WTC11 (cell line): Measurements from ENCODE around the gene TBC1D22B. TPM values are rescaled to one million over a fixed set of nuclear protein-coding genes. Genes with fewer than 3 reads are reported as not detected.
A peak's percentile ranks its signal among the peaks of the same experiment; 100 is the strongest.

Source experiments
- ATF1 ChIP-seq: sonication (generic); formaldehyde crosslinking; IDR thresholded peaks from 2 replicates; pipeline ENCODE4 v1.8.1; 2023; ENCODE audit warnings: mild to moderate bottlenecking, moderate library complexity, missing genetic modification reagents
- CBFB ChIP-seq: sonication (generic); formaldehyde crosslinking; IDR thresholded peaks from 2 replicates; pipeline ENCODE4 v1.8.1; 2022; ENCODE audit warnings: mild to moderate bottlenecking, low read depth, missing genetic modification reagents
- CREB1 ChIP-seq: sonication (generic); formaldehyde crosslinking; IDR thresholded peaks from 2 replicates; pipeline ENCODE4 v1.8.0; 2023; ENCODE audit warnings: mild to moderate bottlenecking, missing genetic modification reagents
- FOXP1 ChIP-seq: sonication (generic); formaldehyde crosslinking; IDR thresholded peaks from 2 replicates; pipeline ENCODE4 v1.8.0; 2022; ENCODE audit warnings: missing genetic modification reagents, mild to moderate bottlenecking, moderate library complexity, borderline replicate concordance
- GABPB1 ChIP-seq: sonication (generic); formaldehyde crosslinking; IDR thresholded peaks from 2 replicates; pipeline ENCODE4 v1.8.1; 2023; ENCODE audit warnings: mild to moderate bottlenecking, missing genetic modification reagents
- GRHL2 ChIP-seq: fragments of 250-450 bp; sonication (Bioruptor Pico); IDR thresholded peaks from 2 replicates; pipeline ENCODE4 v1.8.0; 2022; ENCODE audit warnings: mild to moderate bottlenecking, moderate library complexity; ENCODE audit not compliant: insufficient replicate concordance, severe bottlenecking
- GTF2I ChIP-seq: fragments of 250-450 bp; sonication (Bioruptor Pico); conservative IDR thresholded peaks from 2 replicates; pipeline ENCODE4 v1.4.0; 2021; ENCODE audit warnings: mild to moderate bottlenecking
- HMGA2 ChIP-seq: fragments of 250-450 bp; sonication (Bioruptor Pico); IDR thresholded peaks from 2 replicates; pipeline ENCODE4 v1.4.0; 2021; ENCODE audit warnings: mild to moderate bottlenecking, moderate library complexity
- NR1H2 ChIP-seq: sonication (generic); formaldehyde crosslinking; IDR thresholded peaks from 2 replicates; pipeline ENCODE4 v1.9.0; 2021; ENCODE audit warnings: mild to moderate bottlenecking, moderate library complexity, missing genetic modification reagents
- NR3C1 ChIP-seq: sonication (generic); formaldehyde crosslinking; conservative IDR thresholded peaks from 2 replicates; pipeline ENCODE4 v1.8.1; 2023; ENCODE audit warnings: low read depth, mild to moderate bottlenecking, missing genetic modification reagents
- PRRX2 ChIP-seq: fragments of 250-450 bp; sonication (Bioruptor Pico); IDR thresholded peaks from 2 replicates; pipeline ENCODE4 v1.8.0; 2021; ENCODE audit warnings: mild to moderate bottlenecking
- RELA ChIP-seq: sonication (generic); formaldehyde crosslinking; IDR thresholded peaks from 2 replicates; pipeline ENCODE4 v1.8.1; 2022; ENCODE audit warnings: missing genetic modification reagents, mild to moderate bottlenecking, borderline replicate concordance
- SP1 ChIP-seq: sonication (generic); formaldehyde crosslinking; conservative IDR thresholded peaks from 2 replicates; pipeline ENCODE4 v1.8.1; 2022; ENCODE audit warnings: missing genetic modification reagents
- TEAD4 ChIP-seq: sonication (generic); formaldehyde crosslinking; IDR thresholded peaks from 2 replicates; pipeline ENCODE4 v1.8.0; 2022; ENCODE audit warnings: mild to moderate bottlenecking, missing genetic modification reagents
- ZNF232 ChIP-seq: sonication (generic); formaldehyde crosslinking; IDR thresholded peaks from 2 replicates; pipeline ENCODE4 v1.8.0; 2022; ENCODE audit warnings: mild to moderate bottlenecking, missing genetic modification reagents
- ZNF263 ChIP-seq: sonication (generic); formaldehyde crosslinking; IDR thresholded peaks from 2 replicates; pipeline ENCODE4 v1.8.1; 2022; ENCODE audit warnings: low read depth, mild to moderate bottlenecking, moderate library complexity, missing genetic modification reagents
- ZNF317 ChIP-seq: sonication (generic); formaldehyde crosslinking; IDR thresholded peaks from 2 replicates; pipeline ENCODE4 v1.8.1; 2023; ENCODE audit warnings: low read depth, mild to moderate bottlenecking, moderate library complexity, missing genetic modification reagents, borderline replicate concordance
- ZNF396 ChIP-seq: fragments of 250-450 bp; sonication (Bioruptor Pico); IDR thresholded peaks from 2 replicates; pipeline ENCODE4 v1.8.0; 2021; ENCODE audit warnings: mild to moderate bottlenecking, moderate library complexity, borderline replicate concordance
- ZNF423 ChIP-seq: fragments of 250-450 bp; sonication (Bioruptor Pico); IDR thresholded peaks from 2 replicates; pipeline ENCODE4 v2.1.2; 2022; ENCODE audit warnings: mild to moderate bottlenecking, moderate library complexity
- ZNF671 ChIP-seq: fragments of 250-450 bp; sonication (Bioruptor Pico); IDR thresholded peaks from 2 replicates; pipeline ENCODE4 v1.8.0; 2021; ENCODE audit warnings: mild to moderate bottlenecking
- total RNA-seq: library from RNA; stranded (reverse); gene quantifications from 3 replicates; pipeline ENCODE4 v1.2.3, GENCODE V29; 2021
- TF ChIP-seq, protein P1 (sequence below): sonication (generic); formaldehyde crosslinking; IDR thresholded peaks from 2 replicates; pipeline ENCODE4 v1.8.0; 2022; ENCODE audit warnings: mild to moderate bottlenecking, missing genetic modification reagents
- TF ChIP-seq, protein P2 (sequence below): fragments of 200-600 bp; IDR thresholded peaks from 2 replicates; pipeline ENCODE4 v1.8.0; 2022; ENCODE audit warnings: antibody characterized with exemption
- TF ChIP-seq, protein P3 (sequence below): fragments of 250-450 bp; sonication (Bioruptor Pico); IDR thresholded peaks from 2 replicates; pipeline ENCODE4 v1.8.0; 2021; ENCODE audit warnings: mild to moderate bottlenecking
- TF ChIP-seq, protein P4 (sequence below): sonication (generic); formaldehyde crosslinking; IDR thresholded peaks from 2 replicates; pipeline ENCODE4 v1.8.0; 2023; ENCODE audit warnings: missing genetic modification reagents
- TF ChIP-seq, protein P5 (sequence below): fragments of 250-450 bp; sonication (Bioruptor Pico); IDR thresholded peaks from 2 replicates; pipeline ENCODE4 v1.9.0; 2021; ENCODE audit warnings: mild to moderate bottlenecking
- TF ChIP-seq, protein P6 (sequence below): fragments of 250-450 bp; sonication (Bioruptor Pico); IDR thresholded peaks from 2 replicates; pipeline ENCODE4 v1.9.0; 2021; ENCODE audit warnings: mild to moderate bottlenecking
- TF ChIP-seq, protein P7 (sequence below): fragments of 250-450 bp; sonication (Bioruptor Pico); IDR thresholded peaks from 2 replicates; pipeline ENCODE4 v2.1.2; 2022; ENCODE audit warnings: mild to moderate bottlenecking, moderate library complexity
- TF ChIP-seq, protein P8 (sequence below): sonication (generic); formaldehyde crosslinking; IDR thresholded peaks from 2 replicates; pipeline ENCODE4 v1.8.1; 2022; ENCODE audit warnings: mild to moderate bottlenecking, moderate library complexity, missing genetic modification reagents

TBC1D22B gene
- total RNA-seq, 1 experiment from 2014 or later, result 16.4 TPM

DNA sequence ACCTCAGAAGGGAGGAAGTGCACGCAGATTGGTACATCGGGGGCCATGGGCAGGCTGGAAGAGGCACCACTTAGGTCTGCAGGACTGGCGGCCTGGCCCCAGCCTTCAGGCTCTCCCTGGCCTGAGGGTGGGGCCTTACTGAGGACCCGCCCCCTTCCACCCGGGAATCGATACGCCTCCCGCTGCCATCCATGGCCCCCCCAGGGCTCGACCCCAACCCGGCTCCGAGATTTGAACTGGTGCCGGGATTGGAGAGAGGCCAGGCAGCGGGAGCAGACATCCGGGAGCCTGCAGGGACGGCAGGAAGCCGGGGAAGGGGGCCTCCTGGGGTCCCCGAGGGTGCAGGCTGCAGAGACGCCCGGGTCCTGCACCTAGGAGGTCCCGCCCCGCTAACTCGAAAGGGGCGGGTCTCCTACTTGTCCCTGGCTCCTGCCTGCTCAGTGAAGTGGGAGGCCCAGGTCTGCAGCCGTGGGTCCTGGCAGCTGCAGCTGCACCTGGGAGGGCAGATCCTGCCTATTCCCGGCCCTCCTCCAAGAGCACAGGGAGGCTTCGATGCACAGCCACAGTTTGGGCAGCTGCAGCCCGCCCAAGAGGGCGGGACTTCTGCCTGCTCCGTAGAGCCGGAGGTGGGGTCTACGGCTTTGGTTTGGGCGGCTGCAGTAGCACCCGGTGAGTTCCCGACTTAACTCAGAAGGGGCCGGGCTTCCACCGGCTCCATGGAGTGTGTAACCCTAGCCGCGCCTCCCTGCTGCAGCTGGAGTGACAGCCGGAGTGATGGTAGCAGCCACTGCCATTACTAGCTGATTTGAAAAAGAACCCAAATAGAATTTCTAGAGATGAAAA lies 35.2 kb upstream of the TBC1D22B start (continued):
- TF ChIP-seq GRHL2 (CRISPR knock-in tag) (no peak), GABPB1 (CRISPR knock-in tag) (peak; percentile 24; the same call in 1 of the 2 replicates), RELA (CRISPR knock-in tag) (no peak), TEAD4 (CRISPR knock-in tag) (no peak), FOXP1 (CRISPR knock-in tag) (0 out of 2 replicates have a peak, but pooled peaks have one; percentile 37), NR1H2 (CRISPR knock-in tag) (no peak), ZNF232 (CRISPR knock-in tag) (no peak), PRRX2 (CRISPR knock-in tag) (no peak), ATF1 (CRISPR knock-in tag) (no peak), ZNF423 (CRISPR knock-in tag) (peak; percentile 91), NR3C1 (no peak), SP1 (peak; percentile 82), ZNF396 (CRISPR knock-in tag) (no peak), ZNF671 (CRISPR knock-in tag) (no peak), ZNF317 (CRISPR knock-in tag) (no peak), ZNF263 (CRISPR knock-in tag) (no peak), HMGA2 (CRISPR knock-in tag) (no peak), CBFB (CRISPR knock-in tag) (no peak), CREB1 (CRISPR knock-in tag) (no peak), GTF2I (CRISPR knock-in tag) (0 out of 2 replicates have a peak, but pooled peaks have one; percentile 69)
- TF ChIP-seq, protein P1, sequence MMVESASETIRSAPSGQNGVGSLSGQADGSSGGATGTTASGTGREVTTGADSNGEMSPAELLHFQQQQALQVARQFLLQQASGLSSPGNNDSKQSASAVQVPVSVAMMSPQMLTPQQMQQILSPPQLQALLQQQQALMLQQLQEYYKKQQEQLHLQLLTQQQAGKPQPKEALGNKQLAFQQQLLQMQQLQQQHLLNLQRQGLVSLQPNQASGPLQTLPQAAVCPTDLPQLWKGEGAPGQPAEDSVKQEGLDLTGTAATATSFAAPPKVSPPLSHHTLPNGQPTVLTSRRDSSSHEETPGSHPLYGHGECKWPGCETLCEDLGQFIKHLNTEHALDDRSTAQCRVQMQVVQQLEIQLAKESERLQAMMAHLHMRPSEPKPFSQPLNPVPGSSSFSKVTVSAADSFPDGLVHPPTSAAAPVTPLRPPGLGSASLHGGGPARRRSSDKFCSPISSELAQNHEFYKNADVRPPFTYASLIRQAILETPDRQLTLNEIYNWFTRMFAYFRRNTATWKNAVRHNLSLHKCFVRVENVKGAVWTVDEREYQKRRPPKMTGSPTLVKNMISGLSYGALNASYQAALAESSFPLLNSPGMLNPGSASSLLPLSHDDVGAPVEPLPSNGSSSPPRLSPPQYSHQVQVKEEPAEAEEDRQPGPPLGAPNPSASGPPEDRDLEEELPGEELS (CRISPR knock-in tag), result no peak
- TF ChIP-seq, protein P2, sequence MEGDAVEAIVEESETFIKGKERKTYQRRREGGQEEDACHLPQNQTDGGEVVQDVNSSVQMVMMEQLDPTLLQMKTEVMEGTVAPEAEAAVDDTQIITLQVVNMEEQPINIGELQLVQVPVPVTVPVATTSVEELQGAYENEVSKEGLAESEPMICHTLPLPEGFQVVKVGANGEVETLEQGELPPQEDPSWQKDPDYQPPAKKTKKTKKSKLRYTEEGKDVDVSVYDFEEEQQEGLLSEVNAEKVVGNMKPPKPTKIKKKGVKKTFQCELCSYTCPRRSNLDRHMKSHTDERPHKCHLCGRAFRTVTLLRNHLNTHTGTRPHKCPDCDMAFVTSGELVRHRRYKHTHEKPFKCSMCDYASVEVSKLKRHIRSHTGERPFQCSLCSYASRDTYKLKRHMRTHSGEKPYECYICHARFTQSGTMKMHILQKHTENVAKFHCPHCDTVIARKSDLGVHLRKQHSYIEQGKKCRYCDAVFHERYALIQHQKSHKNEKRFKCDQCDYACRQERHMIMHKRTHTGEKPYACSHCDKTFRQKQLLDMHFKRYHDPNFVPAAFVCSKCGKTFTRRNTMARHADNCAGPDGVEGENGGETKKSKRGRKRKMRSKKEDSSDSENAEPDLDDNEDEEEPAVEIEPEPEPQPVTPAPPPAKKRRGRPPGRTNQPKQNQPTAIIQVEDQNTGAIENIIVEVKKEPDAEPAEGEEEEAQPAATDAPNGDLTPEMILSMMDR, result no peak
- TF ChIP-seq, protein P3, sequence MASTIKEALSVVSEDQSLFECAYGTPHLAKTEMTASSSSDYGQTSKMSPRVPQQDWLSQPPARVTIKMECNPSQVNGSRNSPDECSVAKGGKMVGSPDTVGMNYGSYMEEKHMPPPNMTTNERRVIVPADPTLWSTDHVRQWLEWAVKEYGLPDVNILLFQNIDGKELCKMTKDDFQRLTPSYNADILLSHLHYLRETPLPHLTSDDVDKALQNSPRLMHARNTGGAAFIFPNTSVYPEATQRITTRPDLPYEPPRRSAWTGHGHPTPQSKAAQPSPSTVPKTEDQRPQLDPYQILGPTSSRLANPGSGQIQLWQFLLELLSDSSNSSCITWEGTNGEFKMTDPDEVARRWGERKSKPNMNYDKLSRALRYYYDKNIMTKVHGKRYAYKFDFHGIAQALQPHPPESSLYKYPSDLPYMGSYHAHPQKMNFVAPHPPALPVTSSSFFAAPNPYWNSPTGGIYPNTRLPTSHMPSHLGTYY (CRISPR knock-in tag), result no peak
- TF ChIP-seq, protein P4, sequence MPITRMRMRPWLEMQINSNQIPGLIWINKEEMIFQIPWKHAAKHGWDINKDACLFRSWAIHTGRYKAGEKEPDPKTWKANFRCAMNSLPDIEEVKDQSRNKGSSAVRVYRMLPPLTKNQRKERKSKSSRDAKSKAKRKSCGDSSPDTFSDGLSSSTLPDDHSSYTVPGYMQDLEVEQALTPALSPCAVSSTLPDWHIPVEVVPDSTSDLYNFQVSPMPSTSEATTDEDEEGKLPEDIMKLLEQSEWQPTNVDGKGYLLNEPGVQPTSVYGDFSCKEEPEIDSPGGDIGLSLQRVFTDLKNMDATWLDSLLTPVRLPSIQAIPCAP, result no peak
- TF ChIP-seq, protein P5, sequence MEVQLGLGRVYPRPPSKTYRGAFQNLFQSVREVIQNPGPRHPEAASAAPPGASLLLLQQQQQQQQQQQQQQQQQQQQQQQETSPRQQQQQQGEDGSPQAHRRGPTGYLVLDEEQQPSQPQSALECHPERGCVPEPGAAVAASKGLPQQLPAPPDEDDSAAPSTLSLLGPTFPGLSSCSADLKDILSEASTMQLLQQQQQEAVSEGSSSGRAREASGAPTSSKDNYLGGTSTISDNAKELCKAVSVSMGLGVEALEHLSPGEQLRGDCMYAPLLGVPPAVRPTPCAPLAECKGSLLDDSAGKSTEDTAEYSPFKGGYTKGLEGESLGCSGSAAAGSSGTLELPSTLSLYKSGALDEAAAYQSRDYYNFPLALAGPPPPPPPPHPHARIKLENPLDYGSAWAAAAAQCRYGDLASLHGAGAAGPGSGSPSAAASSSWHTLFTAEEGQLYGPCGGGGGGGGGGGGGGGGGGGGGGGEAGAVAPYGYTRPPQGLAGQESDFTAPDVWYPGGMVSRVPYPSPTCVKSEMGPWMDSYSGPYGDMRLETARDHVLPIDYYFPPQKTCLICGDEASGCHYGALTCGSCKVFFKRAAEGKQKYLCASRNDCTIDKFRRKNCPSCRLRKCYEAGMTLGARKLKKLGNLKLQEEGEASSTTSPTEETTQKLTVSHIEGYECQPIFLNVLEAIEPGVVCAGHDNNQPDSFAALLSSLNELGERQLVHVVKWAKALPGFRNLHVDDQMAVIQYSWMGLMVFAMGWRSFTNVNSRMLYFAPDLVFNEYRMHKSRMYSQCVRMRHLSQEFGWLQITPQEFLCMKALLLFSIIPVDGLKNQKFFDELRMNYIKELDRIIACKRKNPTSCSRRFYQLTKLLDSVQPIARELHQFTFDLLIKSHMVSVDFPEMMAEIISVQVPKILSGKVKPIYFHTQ (CRISPR knock-in tag), result no peak
- TF ChIP-seq, protein P6, sequence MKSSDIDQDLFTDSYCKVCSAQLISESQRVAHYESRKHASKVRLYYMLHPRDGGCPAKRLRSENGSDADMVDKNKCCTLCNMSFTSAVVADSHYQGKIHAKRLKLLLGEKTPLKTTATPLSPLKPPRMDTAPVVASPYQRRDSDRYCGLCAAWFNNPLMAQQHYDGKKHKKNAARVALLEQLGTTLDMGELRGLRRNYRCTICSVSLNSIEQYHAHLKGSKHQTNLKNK (CRISPR knock-in tag), result no peak
- TF ChIP-seq, protein P7, sequence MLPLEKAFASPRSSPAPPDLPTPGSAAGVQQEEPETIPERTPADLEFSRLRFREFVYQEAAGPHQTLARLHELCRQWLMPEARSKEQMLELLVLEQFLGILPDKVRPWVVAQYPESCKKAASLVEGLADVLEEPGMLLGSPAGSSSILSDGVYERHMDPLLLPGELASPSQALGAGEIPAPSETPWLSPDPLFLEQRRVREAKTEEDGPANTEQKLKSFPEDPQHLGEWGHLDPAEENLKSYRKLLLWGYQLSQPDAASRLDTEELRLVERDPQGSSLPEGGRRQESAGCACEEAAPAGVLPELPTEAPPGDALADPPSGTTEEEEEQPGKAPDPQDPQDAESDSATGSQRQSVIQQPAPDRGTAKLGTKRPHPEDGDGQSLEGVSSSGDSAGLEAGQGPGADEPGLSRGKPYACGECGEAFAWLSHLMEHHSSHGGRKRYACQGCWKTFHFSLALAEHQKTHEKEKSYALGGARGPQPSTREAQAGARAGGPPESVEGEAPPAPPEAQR (CRISPR knock-in tag), result no peak
- TF ChIP-seq, protein P8, sequence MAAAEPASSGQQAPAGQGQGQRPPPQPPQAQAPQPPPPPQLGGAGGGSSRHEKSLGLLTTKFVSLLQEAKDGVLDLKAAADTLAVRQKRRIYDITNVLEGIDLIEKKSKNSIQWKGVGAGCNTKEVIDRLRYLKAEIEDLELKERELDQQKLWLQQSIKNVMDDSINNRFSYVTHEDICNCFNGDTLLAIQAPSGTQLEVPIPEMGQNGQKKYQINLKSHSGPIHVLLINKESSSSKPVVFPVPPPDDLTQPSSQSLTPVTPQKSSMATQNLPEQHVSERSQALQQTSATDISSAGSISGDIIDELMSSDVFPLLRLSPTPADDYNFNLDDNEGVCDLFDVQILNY (CRISPR knock-in tag), result 0 out of 2 replicates have a peak, but pooled peaks have one; percentile 18
